Measurements from ENCODE around the gene GADL1. TPM values are rescaled to one million over a fixed set of nuclear protein-coding genes. Genes with fewer than 3 reads are reported as not detected.

Gene GADL1
- total RNA-seq, 1 experiment from 2014 or later = not detected

DNA sequence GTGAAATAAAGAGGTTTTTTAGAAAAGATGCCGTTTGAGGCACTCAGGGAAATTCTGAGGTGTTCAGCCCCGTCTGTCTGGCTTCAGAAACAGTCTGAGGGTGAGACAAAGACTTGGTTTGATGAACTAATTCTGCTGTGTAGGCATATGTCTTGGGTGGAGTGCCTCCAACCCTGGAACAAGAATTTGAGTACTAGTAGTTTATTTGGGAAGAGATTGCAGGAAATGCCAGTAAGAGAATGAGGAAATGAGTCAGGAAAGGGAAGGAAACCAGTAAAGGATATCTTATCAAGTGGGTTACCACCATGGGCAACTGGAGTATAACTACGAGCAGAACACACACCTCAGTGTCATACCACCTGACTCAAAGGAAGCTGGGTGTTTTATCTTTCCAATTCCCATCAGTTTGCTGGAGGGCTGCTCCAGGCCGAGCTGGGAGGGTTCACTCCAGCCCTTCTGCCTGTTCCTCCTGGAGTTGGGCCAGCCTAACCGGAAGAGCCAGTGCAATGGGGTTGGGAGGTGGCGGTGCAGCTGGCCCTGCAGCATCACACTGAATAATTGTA, 212.7 kb downstream of the GADL1 start:
- TF ChIP-seq POLR2A (IDR thresholded peaks at IDR 0.05; ENCODE audit: borderline replicate concordance, extremely low read depth, insufficient read depth, insufficient read length) (no peak), SP1 (IDR thresholded peaks at IDR 0.05; ENCODE audit: low read depth) (no peak), CBX3 (IDR thresholded peaks at IDR 0.05; ENCODE audit: low read depth) (no peak), FOSL1 (IDR thresholded peaks at IDR 0.05; ENCODE audit: low read depth) (no peak), CEBPB (IDR thresholded peaks at IDR 0.05; ENCODE audit: low read depth) (no peak), JUND (IDR thresholded peaks at IDR 0.05) (no peak), ZFX (IDR thresholded peaks at IDR 0.05) (no peak), EGR1 (IDR thresholded peaks at IDR 0.05; ENCODE audit: low read depth) (no peak), POLR2AphosphoS5 (IDR thresholded peaks at IDR 0.05; ENCODE audit: low read depth, low read length) (no peak), RAD21 (IDR thresholded peaks at IDR 0.05; ENCODE audit: low read depth) (no peak), ZNF274 (IDR thresholded peaks at IDR 0.05; ENCODE audit: low read depth, low read length) (no peak), TCF7L2 (IDR thresholded peaks at IDR 0.05; ENCODE audit: borderline replicate concordance, extremely low read depth, insufficient read depth, insufficient read length) (no peak), EZH2phosphoT487 (IDR thresholded peaks at IDR 0.05; ENCODE audit: borderline replicate concordance) (no peak)
- TF ChIP-seq, protein P1, sequence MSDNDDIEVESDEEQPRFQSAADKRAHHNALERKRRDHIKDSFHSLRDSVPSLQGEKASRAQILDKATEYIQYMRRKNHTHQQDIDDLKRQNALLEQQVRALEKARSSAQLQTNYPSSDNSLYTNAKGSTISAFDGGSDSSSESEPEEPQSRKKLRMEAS (IDR thresholded peaks at IDR 0.05) = no peak
- TF ChIP-seq, protein P2, sequence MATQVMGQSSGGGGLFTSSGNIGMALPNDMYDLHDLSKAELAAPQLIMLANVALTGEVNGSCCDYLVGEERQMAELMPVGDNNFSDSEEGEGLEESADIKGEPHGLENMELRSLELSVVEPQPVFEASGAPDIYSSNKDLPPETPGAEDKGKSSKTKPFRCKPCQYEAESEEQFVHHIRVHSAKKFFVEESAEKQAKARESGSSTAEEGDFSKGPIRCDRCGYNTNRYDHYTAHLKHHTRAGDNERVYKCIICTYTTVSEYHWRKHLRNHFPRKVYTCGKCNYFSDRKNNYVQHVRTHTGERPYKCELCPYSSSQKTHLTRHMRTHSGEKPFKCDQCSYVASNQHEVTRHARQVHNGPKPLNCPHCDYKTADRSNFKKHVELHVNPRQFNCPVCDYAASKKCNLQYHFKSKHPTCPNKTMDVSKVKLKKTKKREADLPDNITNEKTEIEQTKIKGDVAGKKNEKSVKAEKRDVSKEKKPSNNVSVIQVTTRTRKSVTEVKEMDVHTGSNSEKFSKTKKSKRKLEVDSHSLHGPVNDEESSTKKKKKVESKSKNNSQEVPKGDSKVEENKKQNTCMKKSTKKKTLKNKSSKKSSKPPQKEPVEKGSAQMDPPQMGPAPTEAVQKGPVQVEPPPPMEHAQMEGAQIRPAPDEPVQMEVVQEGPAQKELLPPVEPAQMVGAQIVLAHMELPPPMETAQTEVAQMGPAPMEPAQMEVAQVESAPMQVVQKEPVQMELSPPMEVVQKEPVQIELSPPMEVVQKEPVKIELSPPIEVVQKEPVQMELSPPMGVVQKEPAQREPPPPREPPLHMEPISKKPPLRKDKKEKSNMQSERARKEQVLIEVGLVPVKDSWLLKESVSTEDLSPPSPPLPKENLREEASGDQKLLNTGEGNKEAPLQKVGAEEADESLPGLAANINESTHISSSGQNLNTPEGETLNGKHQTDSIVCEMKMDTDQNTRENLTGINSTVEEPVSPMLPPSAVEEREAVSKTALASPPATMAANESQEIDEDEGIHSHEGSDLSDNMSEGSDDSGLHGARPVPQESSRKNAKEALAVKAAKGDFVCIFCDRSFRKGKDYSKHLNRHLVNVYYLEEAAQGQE (IDR thresholded peaks at IDR 0.05; ENCODE audit: low read depth) = no peak
- no TSS peak for BruUV-seq (replicated peaks)
- no peak overlapping the region for H2AFZ ChIP-seq (ENCODE audit: low read depth, low read length, poor library complexity, severe bottlenecking)
- H3K79me2 ChIP-seq (ENCODE audit: insufficient read depth, low read length) = peaks cover 91% of the 10 kb centered on the region
- no peaks in the 10 kb centered on the region for H3K27me3 ChIP-seq (ENCODE audit: insufficient read depth, low read length)
- ChIA-PET RAD21 (ENCODE audit: low non-redundant PET in 1 of 2, low total read pairs in 2 of 2, uncharacterized antibody in 2 of 2, unreplicated experiment in 2 of 2) (no interaction called here), POLR2A (no interaction called here), CTCF (no interaction called here)
- ATAC-seq (0 out of 2 replicates have a peak, but pooled peaks have one; percentile 23), DNase-seq (ENCODE audit: low read depth, low spot score) (no peak)
- no peak overlapping the region for H3K9ac ChIP-seq (ENCODE audit: low read length)
- intact Hi-C loops (cut with micrococcal nuclease) = no loop called here
- no peak overlapping the region for H3K4me2 ChIP-seq (ENCODE audit: low read length)
- H3K9me2 ChIP-seq (ENCODE audit: insufficient read depth) = no peaks in the 10 kb centered on the region
- peaks cover 14 to 39% of the 10 kb centered on the region in 2 experiments; a peak in 2 of 4 replicates for H3K4me1 ChIP-seq (ENCODE audit: control insufficient read depth in 1 of 2, insufficient read depth in 2 of 2, low read length in 2 of 2)
- no peaks in the 10 kb centered on the region for H3K9me3 ChIP-seq (ENCODE audit: control insufficient read depth in 1 of 2, insufficient read depth in 1 of 2, low read depth in 1 of 2, low read length in 2 of 2)
- H3K4me3 ChIP-seq (replicated peaks in 1 of 2; ENCODE audit: low read depth in 1 of 2, low read length in 2 of 2) = no peak overlapping the region
- peaks cover 7 to 43% of the 10 kb centered on the region in 2 experiments for H3K36me3 ChIP-seq (ENCODE audit: control insufficient read depth in 1 of 2, insufficient read depth in 2 of 2, low read length in 2 of 2)
- H4K20me1 ChIP-seq (ENCODE audit: insufficient read depth) = peaks cover 7% of the 10 kb centered on the region; the same call in 1 of the 2 replicates
- H3K27ac ChIP-seq (ENCODE audit: low read depth, low read length) = no peak overlapping the region
